Measurements from ENCODE around the gene XYLT1.

- TF ChIP-seq POLR2AphosphoS5 (IDR thresholded peaks at IDR 0.05; ENCODE audit: borderline replicate concordance, low read depth, low read length) (no peak), EZH2 (IDR thresholded peaks at IDR 0.05) (no peak)
Observed at GRCh38 chr16:17329391-17329790, 141.4 kb downstream of the XYLT1 start.

All from SK-N-MC (cell line).